UCSD-AML1 (cell line): ENCODE results near the gene GSTM1.
"Not testable (repeated sequence)": the region's sequence is repeated elsewhere in the genome, so short reads cannot be mapped to it uniquely, and the experiment has no call there.

Source experiments
- DNase-seq: peaks from one replicate; lab custom pipeline; 2025; ENCODE audit not compliant: unreplicated experiment; lab: John Stamatoyannopoulos, UW

The GSTM1 gene

GRCh38 chr1:109697066-109697465, 9.4 kb downstream of the GSTM1 start:
- DNase-seq: no peak

DNA sequence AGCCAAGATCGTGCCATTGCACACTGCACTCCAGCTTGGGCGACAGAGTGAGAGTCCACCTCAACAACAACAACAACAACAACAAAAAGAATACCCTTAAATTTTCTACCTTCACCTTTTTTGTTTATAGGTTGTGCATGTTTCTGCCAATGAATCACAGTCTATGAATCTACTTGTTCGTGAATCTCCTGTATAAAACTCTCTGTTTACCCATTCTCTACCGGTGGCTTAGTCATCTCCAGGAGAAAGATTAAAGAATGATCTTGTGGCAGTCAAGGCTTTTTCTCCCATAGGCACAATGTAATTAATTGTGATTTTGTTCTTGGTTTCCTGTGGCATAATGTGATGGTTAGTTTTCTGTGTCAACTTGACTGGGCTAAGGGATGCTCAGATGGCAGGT, 10.2 kb downstream of the GSTM1 start:
- DNase-seq: not testable (repeated sequence)

- DNase-seq: not testable (repeated sequence)
Measured at GRCh38 chr1:109702940-109703339, 15.3 kb downstream of the GSTM1 start.

DNA sequence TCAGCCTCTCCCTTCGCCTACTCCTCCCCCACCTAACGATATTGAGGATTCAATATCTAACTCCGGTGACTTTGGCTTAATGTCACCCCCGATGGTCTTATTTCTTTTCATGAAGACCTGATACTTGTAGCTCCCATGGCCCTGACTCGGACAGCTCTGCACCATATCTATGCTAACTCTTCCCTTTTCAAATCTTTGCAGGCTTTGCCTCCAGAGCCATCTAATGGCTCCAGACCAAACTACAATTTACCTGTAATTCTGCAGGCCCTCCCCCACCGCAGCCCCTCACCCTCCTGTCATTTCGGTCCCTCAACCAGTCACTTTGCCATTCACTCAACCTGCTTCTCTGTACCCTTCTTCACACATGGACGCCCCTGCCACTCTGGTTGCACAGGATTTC, 16.6 kb downstream of the GSTM1 start:
- DNase-seq: no peak

GRCh38 chr1:109705411-109705810, 17.8 kb downstream of the GSTM1 start:
- no peak for DNase-seq

- DNase-seq: not testable (repeated sequence)
Measured at GRCh38 chr1:109708949-109709348, 21.3 kb downstream of the GSTM1 start.

DNA sequence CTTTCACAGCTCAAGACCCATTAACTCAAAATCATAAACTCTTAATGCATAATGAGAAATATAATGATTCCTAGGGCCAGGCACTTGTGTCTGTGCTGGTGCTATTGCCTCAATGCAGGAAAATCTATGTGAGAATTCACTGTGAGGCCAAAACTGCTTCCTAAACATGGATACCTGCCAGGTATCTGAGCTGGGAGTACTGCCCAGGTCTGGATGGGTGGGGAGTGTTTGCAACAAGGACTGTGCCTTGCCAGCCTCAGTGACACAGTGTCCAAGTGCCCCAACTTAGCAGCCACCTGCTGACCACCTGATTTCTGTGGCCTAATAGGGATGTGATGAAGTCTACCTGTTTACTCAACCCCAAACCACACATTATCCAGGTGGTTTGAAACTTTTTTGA, 22.2 kb downstream of the GSTM1 start:
- not testable (repeated sequence) for DNase-seq

DNA sequence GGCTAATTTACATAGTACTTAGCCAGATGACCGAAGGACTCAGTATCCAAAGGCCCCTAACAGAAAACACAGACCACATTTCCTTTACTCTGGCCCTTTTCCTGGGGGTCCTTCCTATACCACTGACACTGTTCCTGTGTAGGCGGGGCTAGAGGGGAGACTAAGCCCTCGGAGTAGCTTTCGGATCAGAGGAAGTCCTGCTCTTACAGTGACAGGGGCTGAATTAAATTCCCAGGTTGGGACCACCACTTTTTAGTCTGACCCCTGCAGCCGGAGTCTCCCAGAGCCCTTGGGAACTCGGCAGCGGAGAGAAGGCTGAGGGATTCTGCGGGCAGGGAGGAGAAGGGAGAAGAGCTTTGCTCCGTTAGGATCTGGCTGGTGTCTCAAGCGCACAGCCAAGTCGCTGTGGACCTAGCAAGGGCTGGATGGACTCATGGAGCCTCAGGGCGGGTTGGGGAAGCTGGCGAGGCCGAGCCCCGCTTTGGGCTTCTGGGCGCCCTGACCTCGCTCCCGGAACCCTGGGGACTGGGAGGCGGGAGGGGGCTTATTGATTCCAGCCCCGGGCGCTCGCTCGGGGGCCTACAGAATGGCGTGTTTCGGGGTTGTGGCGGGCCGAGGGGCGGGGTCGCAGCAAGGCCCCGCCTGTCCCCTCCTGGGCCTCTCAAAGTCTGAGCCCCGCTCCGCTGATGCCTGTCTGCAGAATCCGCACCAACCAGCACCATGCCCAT, 24.1 kb downstream of the GSTM1 start, which contains the start of gene GSTM5:
Gene GSTM5 (plus strand): TSS at position 659 of the 728 bp plus-strand sequence. CDS start 62 bp downstream, at position 721.
- not testable (repeated sequence) for DNase-seq

- no peak for DNase-seq
Measured at GRCh38 chr1:109712321-109712864, 24.8 kb downstream of the GSTM1 start.

DNA sequence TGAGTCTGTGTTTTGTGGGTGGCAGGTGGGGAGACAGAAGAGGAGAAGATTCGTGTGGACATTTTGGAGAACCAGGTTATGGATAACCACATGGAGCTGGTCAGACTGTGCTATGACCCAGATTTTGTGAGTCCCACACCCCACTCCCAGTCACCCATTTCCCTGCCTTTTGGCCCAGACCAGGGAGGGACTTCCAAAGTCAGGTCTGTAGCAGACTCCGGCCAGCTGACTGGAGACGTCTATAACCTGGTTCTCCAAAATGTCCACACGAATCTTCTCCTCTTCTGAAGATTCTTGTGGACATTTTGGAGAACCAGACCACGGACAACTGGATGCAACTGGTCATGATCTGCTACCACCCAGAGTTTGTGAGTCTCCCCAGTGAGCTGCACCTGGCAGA, 26.0 kb downstream of the GSTM1 start:
- DNase-seq: no peak

- DNase-seq: no peak
Measured at GRCh38 chr1:109714661-109715372, 27.2 kb downstream of the GSTM1 start.

DNA sequence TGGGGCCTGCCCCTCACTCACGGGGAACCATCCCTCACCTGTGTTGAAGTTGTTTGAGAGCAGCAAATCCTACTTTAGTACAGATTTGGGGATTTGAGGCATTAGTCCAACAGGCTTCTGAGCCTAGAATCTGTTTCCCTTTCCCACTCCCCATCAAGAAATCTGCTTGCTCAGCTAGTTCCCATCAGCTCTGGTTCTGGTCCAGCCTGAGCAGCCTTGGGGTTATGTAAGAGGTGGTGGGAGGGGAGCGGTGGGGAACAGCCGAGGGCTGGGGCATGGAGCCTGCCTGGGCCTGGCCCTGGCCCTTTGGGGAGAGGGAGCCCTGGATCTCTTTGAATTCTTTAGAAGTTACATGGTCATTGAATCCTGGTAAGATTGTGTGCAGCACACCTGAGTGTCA, 28.5 kb downstream of the GSTM1 start:
- no peak for DNase-seq

- DNase-seq: no peak
Measured at GRCh38 chr1:109716570-109717090, 29.0 kb downstream of the GSTM1 start.

GRCh38 chr1:109717729-109718128, 30.1 kb downstream of the GSTM1 start:
- no peak for DNase-seq

- no peak for DNase-seq
Measured at GRCh38 chr1:109718495-109718894, 30.9 kb downstream of the GSTM1 start.

- DNase-seq: no peak
Measured at GRCh38 chr1:109719337-109719837, 31.8 kb downstream of the GSTM1 start.

DNA sequence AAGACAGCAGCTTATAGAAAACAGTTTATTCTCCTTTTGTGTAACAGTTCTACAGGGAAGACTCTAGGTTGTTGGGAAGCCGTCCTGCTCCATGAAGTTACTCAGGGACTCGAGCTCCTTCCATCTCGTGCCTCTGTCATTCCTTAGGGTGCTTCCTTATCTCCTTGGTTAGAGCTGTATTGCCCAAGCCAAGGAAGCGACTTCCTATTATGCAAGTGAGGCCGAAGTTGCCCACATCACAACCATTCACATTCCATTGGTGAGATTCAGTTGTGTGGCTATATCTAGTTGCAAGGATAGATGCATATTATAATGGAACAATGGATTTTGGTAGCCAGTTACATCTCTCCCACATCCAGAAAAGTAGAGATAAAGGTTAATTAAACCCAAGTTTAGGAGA, 33.4 kb downstream of the GSTM1 start:
- DNase-seq: no peak

GRCh38 chr1:109721971-109722370, 34.4 kb downstream of the GSTM1 start:
- DNase-seq: no peak

DNA sequence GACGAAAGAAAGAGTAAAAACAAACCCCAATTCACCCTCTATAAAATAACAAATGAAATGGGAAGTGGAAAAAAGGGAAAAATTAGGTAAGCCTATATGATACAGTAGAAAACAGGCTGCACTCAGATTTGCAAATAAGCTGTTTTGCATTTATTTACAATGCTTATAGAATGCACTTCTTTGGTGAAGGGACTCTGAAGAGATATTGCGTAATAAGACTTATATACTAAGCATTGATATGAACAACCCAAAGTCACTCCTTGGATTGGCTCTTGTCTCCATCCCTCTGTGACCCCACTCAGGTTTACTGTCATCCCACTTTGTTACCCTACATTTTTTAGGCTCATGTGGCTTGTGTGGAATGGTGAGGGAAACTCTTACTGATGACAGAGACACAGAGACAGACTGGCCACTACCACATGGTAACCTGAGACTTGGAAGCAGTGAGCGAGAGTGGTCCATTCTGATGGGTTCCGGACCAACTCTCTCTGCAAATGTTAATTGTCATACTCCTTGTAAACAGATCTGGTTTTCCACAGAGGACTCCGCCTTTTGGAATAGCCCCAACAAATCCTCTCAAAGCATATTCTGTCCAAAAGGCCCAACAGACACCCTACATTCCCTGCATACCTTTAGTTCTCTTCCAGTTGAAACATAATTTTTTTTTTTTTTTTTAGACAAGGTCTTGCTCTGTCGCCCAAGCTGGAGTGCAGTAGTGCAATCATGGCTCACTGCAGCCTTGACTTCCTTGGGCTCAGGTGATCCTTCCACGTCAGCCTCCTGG, 35.5 kb downstream of the GSTM1 start:
- no peak for DNase-seq

DNA sequence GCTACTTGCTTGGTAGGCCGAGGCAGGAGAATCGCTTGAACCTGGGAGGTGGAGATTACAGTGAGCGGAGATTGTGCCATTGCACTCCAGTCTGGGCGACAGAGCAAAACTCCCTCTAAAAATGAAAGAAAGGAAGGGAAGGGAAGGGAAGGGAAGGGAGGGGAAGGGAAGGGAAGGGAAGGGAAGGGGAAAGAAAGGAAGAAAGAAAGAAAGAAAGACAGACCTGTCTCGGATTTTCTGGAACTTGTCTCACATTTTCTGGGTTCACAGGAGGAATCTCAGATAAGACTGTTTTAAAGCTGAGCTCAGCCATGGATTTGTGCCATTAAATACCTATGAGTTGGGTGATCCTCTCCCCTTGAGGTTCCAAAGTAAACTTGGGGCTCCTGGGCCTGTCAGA, 37.3 kb downstream of the GSTM1 start:
- DNase-seq: no peak

- no peak for DNase-seq
Measured at GRCh38 chr1:109725510-109725909, 37.9 kb downstream of the GSTM1 start.
